ENCODE data around the gene RGS6. TPM values are rescaled to one million over a fixed set of nuclear protein-coding genes. Genes with fewer than 3 reads are reported as not detected.

RGS6 gene
- total and polyA plus RNA-seq, 2 of the 4 experiments (the other 2 are of a cell fraction) = not detected

DNA sequence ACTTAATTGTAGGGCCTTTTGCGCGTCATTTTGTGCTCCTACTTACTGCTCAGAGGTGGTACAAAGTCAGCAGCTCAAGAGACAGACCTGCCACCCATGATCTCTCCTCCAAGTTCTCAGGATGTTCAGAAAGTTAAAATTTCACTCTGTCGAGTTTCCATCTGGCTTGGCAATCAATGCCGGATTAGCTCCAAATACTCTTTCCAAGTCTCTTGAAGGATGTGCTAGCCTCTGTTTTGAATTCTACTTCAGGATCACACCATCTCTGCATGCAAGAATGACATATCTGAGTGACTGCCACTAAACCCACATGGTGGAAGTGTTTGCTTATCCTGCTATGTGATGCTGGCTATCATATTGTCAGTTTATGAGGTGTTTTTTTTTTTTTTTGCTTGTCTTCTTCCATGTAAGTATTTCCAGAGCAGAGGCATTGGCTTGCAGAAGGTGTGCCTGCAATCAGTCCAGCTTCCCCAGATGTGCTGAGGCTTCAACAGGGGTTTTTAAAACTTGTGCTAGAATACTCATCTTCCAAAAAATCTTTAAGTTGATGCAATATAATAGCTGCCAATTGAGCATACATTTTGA lies 125.6 kb downstream of the RGS6 start:
- H2AFZ ChIP-seq (replicated peaks; ENCODE audit: low read length, poor library complexity) = no peak overlapping the region
- no peaks in the 10 kb centered on the region for H3K36me3 ChIP-seq (ENCODE audit: control insufficient read depth, insufficient read depth, low read length)
- no peak overlapping the region for H3K18ac ChIP-seq (ENCODE audit: low read depth, low read length)
- no peak overlapping the region for H2BK20ac ChIP-seq (ENCODE audit: low read depth, low read length)
- no peaks in the 10 kb centered on the region for H3K4me1 ChIP-seq (ENCODE audit: control insufficient read depth, insufficient read depth, low read length)
- H2BK15ac ChIP-seq (ENCODE audit: low read depth, low read length) = no peak overlapping the region
- TF ChIP-seq MAFK (IDR thresholded peaks at IDR 0.05; ENCODE audit: low read depth, low read length) = no peak
- no peak for TF ChIP-seq FOS (IDR thresholded peaks at IDR 0.05; ENCODE audit: low read depth, low read length)
- TF ChIP-seq NFE2L2 (IDR thresholded peaks at IDR 0.05; ENCODE audit: low read depth, low read length) = no peak
- TF ChIP-seq MAZ (IDR thresholded peaks at IDR 0.05; ENCODE audit: borderline replicate concordance, low read depth, low read length) = no peak
- TF ChIP-seq MXI1 (IDR thresholded peaks at IDR 0.05; ENCODE audit: borderline replicate concordance, low read depth, low read length) = no peak
- TF ChIP-seq, protein P1, sequence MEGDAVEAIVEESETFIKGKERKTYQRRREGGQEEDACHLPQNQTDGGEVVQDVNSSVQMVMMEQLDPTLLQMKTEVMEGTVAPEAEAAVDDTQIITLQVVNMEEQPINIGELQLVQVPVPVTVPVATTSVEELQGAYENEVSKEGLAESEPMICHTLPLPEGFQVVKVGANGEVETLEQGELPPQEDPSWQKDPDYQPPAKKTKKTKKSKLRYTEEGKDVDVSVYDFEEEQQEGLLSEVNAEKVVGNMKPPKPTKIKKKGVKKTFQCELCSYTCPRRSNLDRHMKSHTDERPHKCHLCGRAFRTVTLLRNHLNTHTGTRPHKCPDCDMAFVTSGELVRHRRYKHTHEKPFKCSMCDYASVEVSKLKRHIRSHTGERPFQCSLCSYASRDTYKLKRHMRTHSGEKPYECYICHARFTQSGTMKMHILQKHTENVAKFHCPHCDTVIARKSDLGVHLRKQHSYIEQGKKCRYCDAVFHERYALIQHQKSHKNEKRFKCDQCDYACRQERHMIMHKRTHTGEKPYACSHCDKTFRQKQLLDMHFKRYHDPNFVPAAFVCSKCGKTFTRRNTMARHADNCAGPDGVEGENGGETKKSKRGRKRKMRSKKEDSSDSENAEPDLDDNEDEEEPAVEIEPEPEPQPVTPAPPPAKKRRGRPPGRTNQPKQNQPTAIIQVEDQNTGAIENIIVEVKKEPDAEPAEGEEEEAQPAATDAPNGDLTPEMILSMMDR (conservative IDR thresholded peaks at IDR 0.05; ENCODE audit: low read depth, low read length) = no peak
- TF ChIP-seq, protein P2, sequence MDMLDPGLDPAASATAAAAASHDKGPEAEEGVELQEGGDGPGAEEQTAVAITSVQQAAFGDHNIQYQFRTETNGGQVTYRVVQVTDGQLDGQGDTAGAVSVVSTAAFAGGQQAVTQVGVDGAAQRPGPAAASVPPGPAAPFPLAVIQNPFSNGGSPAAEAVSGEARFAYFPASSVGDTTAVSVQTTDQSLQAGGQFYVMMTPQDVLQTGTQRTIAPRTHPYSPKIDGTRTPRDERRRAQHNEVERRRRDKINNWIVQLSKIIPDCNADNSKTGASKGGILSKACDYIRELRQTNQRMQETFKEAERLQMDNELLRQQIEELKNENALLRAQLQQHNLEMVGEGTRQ (IDR thresholded peaks at IDR 0.05; ENCODE audit: low read depth, low read length) = no peak
- H4K5ac ChIP-seq (ENCODE audit: low read depth, low read length) = no peak overlapping the region
- no peak overlapping the region for H3K27ac ChIP-seq (ENCODE audit: insufficient read depth, low read length)
- no peaks in the 10 kb centered on the region for H4K20me1 ChIP-seq (ENCODE audit: insufficient read depth, low read length)
- BruUV-seq (replicated peaks) = no TSS peak
- no peak overlapping the region for H3K56ac ChIP-seq (ENCODE audit: extremely low read depth, insufficient read depth, low read length)
- ChIA-PET CTCF (no interaction called here), POLR2A (ENCODE audit: unreplicated experiment) (no interaction called here)
- no peak overlapping the region for H2AK9ac ChIP-seq (replicated peaks; ENCODE audit: low read depth, low read length, poor library complexity)
- DNase-seq = no peak
- no peaks in the 10 kb centered on the region for H3K79me1 ChIP-seq (ENCODE audit: low read depth in 1 of 2, low read length in 2 of 2)
- no peak overlapping the region for H3K4me3 ChIP-seq (ENCODE audit: insufficient read depth, low read depth, low read length)
- H2BK120ac ChIP-seq (ENCODE audit: low read depth, low read length) = no peak overlapping the region
- H3K4ac ChIP-seq (ENCODE audit: low read depth, low read length) = no peak overlapping the region
- WGBS, 2 experiments (ENCODE audit: extremely low coverage in 2 of 2, insufficient read length in 1 of 2) = 51% methylated on average over 3 of the region's 4 CpGs; no CpG with 5 or more reads in 1 of the 2 experiments
- dilution Hi-C loops (cut with HindIII; ENCODE audit: low sequenced_read_pairs, unreplicated experiment) (no loop called here), in situ Hi-C loops (cut with MboI; ENCODE audit: low sequenced_read_pairs) (no loop called here), intact Hi-C loops (cut with micrococcal nuclease) (no loop called here)
- H3K9me3 ChIP-seq (ENCODE audit: control insufficient read depth, insufficient read depth, low read length) = no peaks in the 10 kb centered on the region
- no peaks in the 10 kb centered on the region for H3K9me1 ChIP-seq (ENCODE audit: insufficient read depth, low read length)
- no peak overlapping the region for H2AK5ac ChIP-seq (ENCODE audit: low read depth, low read length)
- no peak overlapping the region for H3K14ac ChIP-seq (replicated peaks; ENCODE audit: low read depth, low read length)
- H4K91ac ChIP-seq (ENCODE audit: insufficient read depth, low read depth, low read length) = no peak overlapping the region
- no peak overlapping the region for H3K4me2 ChIP-seq (ENCODE audit: low read depth, low read length)
- no peaks in the 10 kb centered on the region for H3K27me3 ChIP-seq (ENCODE audit: control insufficient read depth, insufficient read depth, low read length)
- no peak overlapping the region for H3K9ac ChIP-seq (ENCODE audit: low read depth, low read length)
- ATAC-seq (ENCODE audit: low read depth) = no peak
- no peak overlapping the region for H4K8ac ChIP-seq (ENCODE audit: low read depth in 2 of 2, low read length in 2 of 2)
- H2BK5ac ChIP-seq (ENCODE audit: low read depth, low read length, poor library complexity, severe bottlenecking) = no peak overlapping the region
- H3K23ac ChIP-seq (ENCODE audit: low read depth, low read length) = no peak overlapping the region
